ENCODE measurements around the gene NGF.

Gene NGF

DNA sequence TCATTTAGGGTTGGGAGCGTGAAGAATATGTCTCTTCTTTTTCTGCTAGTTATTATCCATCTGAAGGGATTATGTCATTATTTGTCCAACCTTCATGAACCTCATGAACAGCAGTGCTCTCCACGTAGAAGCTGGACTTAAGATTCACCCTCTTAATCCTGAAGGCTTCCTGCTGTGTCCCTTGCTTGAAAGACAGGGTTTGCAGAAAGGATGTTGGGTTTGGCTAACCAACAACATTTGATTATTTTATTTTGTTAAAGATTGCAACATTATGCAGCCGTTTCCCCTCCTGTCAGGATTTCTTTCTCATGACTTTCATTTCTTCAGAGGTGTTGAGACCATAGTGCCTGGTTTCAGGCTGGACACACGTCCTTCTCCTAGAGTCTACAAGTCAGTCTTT lies 75.2 kb downstream of the NGF start:
- no peak overlapping the region for H3K4me3 ChIP-seq (replicated peaks; ENCODE audit: low read depth, low read length)
- no peak for DNase-seq (ENCODE audit: extremely low read depth, low read depth)
- TF ChIP-seq, protein P1, sequence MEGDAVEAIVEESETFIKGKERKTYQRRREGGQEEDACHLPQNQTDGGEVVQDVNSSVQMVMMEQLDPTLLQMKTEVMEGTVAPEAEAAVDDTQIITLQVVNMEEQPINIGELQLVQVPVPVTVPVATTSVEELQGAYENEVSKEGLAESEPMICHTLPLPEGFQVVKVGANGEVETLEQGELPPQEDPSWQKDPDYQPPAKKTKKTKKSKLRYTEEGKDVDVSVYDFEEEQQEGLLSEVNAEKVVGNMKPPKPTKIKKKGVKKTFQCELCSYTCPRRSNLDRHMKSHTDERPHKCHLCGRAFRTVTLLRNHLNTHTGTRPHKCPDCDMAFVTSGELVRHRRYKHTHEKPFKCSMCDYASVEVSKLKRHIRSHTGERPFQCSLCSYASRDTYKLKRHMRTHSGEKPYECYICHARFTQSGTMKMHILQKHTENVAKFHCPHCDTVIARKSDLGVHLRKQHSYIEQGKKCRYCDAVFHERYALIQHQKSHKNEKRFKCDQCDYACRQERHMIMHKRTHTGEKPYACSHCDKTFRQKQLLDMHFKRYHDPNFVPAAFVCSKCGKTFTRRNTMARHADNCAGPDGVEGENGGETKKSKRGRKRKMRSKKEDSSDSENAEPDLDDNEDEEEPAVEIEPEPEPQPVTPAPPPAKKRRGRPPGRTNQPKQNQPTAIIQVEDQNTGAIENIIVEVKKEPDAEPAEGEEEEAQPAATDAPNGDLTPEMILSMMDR (IDR thresholded peaks at IDR 0.05; ENCODE audit: low read depth, low read length, missing control alignments), result no peak

DNA sequence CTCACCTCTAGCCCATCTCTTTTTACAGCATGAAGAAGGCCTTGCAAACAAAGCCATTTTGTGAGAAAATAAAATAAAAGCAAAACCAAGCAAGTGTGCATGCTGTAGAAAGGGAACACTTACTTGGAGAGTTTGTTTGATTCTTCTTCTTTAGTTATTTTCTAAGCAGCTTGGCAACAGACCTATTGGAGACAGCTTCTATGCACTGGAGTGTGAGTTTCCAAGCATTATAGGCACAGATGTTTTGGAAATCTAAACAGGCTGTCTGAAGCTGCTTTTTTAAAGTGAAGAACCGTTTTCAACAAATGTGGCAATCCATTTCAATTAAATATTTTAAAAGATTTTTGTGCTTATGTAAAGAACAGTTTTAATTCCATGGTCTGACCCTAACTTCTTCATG lies 76.6 kb downstream of the NGF start:
- no peak for DNase-seq (ENCODE audit: extremely low read depth, low read depth)
- TF ChIP-seq, protein P1 (IDR thresholded peaks at IDR 0.05; ENCODE audit: low read depth, low read length, missing control alignments), result no peak
- H3K4me3 ChIP-seq (replicated peaks; ENCODE audit: low read depth, low read length), result no peak overlapping the region

DNA sequence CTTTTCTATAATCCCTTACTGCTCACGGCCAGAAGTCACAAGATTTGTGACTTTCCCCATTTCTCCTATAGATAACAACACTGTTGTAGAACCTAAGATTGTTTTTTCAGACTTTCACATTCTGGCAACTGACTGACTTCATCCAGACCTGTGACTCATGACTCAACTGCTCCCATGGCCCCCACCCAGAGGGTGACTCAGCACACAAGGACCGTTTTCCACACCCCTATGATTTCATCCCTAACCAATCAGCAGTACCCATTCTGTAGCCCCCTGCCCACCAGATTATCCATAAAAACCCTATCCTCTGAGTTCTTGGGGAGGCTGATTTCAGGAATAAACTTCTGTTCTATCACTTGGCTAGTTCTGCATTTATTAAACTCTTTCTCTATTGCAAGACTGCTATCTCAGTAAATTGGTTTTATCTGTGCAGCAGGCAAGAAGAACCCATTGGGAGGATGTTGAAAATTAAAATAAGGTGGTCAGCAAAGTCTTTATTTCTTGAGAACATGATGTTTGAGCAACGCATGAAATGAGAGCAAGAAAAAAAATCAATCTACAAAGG lies 79.7 kb downstream of the NGF start:
- H3K4me3 ChIP-seq (replicated peaks; ENCODE audit: low read depth, low read length), result no peak overlapping the region
- DNase-seq (ENCODE audit: extremely low read depth, low read depth), result no peak
- TF ChIP-seq, protein P1 (IDR thresholded peaks at IDR 0.05; ENCODE audit: low read depth, low read length, missing control alignments), result no peak

DNA sequence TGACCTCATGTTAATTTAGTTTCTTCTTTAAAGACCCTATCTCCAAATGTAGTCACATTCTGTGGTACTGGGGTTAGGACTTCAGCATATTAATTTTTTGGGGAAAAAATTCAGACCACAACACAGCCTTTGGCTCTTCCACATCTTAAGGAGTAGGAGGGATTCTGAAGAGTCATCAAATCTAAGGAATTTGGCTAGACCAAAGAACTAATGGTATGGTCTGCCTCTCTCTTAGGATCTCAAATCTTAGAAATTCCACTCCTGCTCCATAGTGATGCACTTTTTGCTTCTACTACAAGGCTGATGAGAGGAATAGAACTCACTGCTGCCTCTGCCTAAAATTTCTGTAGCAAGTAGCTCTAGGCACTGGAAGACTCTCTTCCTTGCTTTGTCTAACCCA lies 80.5 kb downstream of the NGF start:
- H3K4me3 ChIP-seq (replicated peaks; ENCODE audit: low read depth, low read length), result no peak overlapping the region
- TF ChIP-seq, protein P1 (IDR thresholded peaks at IDR 0.05; ENCODE audit: low read depth, low read length, missing control alignments), result no peak
- no peak for DNase-seq (ENCODE audit: extremely low read depth, low read depth)

DNA sequence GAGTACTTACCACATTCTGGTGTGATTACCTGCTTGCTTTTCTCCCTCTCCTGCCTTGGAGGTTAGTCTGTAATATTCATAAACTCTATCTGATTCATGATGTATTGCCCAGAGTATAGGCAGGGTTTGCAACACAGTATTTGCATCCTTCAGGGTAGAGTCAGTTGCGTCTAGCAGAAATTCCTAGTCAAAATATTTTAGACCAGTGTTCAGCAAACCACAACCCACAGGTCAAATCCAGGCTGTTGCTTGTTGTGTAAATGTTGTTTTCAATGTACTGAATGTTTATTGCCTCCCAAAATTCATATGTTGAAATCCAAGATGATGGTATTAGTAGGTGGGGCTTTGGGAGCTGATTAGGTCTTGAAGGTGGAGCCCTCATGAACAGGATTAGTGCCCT lies 82.9 kb downstream of the NGF start:
- TF ChIP-seq, protein P1 (IDR thresholded peaks at IDR 0.05; ENCODE audit: low read depth, low read length, missing control alignments), result no peak
- no peak for DNase-seq (ENCODE audit: extremely low read depth, low read depth)
- H3K4me3 ChIP-seq (replicated peaks; ENCODE audit: low read depth, low read length), result no peak overlapping the region

DNA sequence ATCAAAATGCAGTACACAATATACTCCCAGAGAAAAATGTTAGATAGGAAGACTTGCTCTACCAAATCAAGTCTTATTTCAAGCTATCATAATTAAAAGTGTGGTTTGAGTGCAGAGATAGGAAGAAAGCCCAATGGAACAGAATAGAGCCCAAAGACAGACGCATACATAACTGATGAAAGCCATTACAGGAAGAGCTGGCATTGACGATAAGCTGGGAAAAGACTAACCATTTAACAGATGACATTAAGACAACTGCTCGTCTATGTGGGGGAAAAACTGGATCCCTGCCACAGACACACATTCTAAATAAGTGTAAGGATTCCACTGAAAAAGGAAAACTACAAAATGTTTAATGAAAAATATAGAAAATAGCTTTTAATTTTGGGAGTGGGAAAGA lies 85.5 kb downstream of the NGF start:
- TF ChIP-seq, protein P1 (IDR thresholded peaks at IDR 0.05; ENCODE audit: low read depth, low read length, missing control alignments), result no peak
- H3K4me3 ChIP-seq (replicated peaks; ENCODE audit: low read depth, low read length), result no peak overlapping the region
- DNase-seq (ENCODE audit: extremely low read depth, low read depth), result no peak

DNA sequence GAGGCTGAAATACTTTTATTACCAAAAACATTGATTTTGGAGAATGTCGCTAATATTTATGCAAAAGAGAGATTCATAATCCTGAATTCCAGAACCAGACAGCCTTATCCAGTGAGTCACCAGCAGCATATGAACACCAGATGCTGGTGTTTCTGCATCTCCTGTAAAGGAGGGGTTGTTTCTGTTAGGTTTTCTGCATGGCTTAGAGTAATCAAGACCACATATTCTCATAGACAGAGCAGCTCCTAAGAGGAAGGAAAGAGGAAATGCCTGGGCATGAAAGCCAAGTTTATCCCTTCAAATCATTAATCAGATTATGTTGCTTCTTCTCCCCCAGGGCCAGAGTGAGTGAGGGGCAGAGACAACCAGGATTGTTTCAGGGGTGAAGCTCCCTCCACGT lies 86.2 kb downstream of the NGF start:
- TF ChIP-seq, protein P1 (IDR thresholded peaks at IDR 0.05; ENCODE audit: low read depth, low read length, missing control alignments), result no peak
- DNase-seq (ENCODE audit: extremely low read depth, low read depth), result peak; percentile 96
- no peak overlapping the region for H3K4me3 ChIP-seq (replicated peaks; ENCODE audit: low read depth, low read length)

All from HFF-Myc (cell line).